WTC11 (cell line): Measurements from ENCODE around the gene PAK3. TPM values are rescaled to one million over a fixed set of nuclear protein-coding genes. Genes with fewer than 3 reads are reported as not detected.

ENCODE experiments used
- ATAC-seq: fragments of 200-7000 bp; cut with Tn5 transposase; 2 replicates; pipeline ENCODE4 v1.10.0; 2021; ENCODE audit warnings: mild to moderate bottlenecking, moderate library complexity
- CTCF ChIA-PET: fragments of 300-600 bp; sonication (Branson Sonifier 250); formaldehyde crosslinking; loops from one replicate; lab custom pipeline; 2021; ENCODE audit warnings: antibody characterized with exemption; lab: Charles Lee
- POLR2A ChIA-PET: fragments of 350-600 bp; sonication (Branson Sonifier 250); formaldehyde crosslinking; loops from one replicate; lab custom pipeline; 2021; ENCODE audit warnings: antibody characterized with exemption; lab: Charles Lee
- DNase-seq: peaks from one replicate; pipeline ENCODE4 v3.0.0; 2021; ENCODE audit warnings: low spot score
- H3K27ac Mint-ChIP-seq: 2 replicates; pipeline ENCODE4 v1.8.0; 2021; ENCODE audit warnings: mixed read lengths
- H3K27me3 Mint-ChIP-seq: 2 replicates; pipeline ENCODE4 v1.8.0; 2021; ENCODE audit warnings: low read depth, mild to moderate bottlenecking, moderate library complexity, mixed read lengths
- H3K36me3 Mint-ChIP-seq: 2 replicates; pipeline ENCODE4 v1.8.0; 2021; ENCODE audit warnings: mixed read lengths
- H3K4me1 Mint-ChIP-seq: 2 replicates; pipeline ENCODE4 v1.8.0; 2022; ENCODE audit warnings: mixed read lengths
- H3K4me3 Mint-ChIP-seq: 2 replicates; pipeline ENCODE4 v1.8.0; 2021; ENCODE audit warnings: mild to moderate bottlenecking, moderate library complexity, mixed read lengths
- H3K9me3 Mint-ChIP-seq: 2 replicates; pipeline ENCODE4 v1.8.0; 2021; ENCODE audit warnings: mixed read lengths
- AFF4 ChIP-seq: sonication (generic); formaldehyde crosslinking; IDR thresholded peaks from 2 replicates; pipeline ENCODE4 v1.8.1; 2023; ENCODE audit warnings: mild to moderate bottlenecking, missing genetic modification reagents, borderline replicate concordance
- ATF2 ChIP-seq: sonication (generic); formaldehyde crosslinking; IDR thresholded peaks from 2 replicates; pipeline ENCODE4 v1.8.1; 2022; ENCODE audit warnings: low read depth, missing genetic modification reagents, borderline replicate concordance
- CBFB ChIP-seq: sonication (generic); formaldehyde crosslinking; IDR thresholded peaks from 2 replicates; pipeline ENCODE4 v1.8.1; 2022; ENCODE audit warnings: mild to moderate bottlenecking, low read depth, missing genetic modification reagents
- CTCF ChIP-seq: fragments of 200-600 bp; IDR thresholded peaks from 2 replicates; pipeline ENCODE4 v1.8.0; 2022; ENCODE audit warnings: antibody characterized with exemption
- ERG ChIP-seq: fragments of 250-450 bp; sonication (Bioruptor Pico); IDR thresholded peaks from 2 replicates; pipeline ENCODE4 v1.8.0; 2021; ENCODE audit warnings: mild to moderate bottlenecking
- FOXP1 ChIP-seq: sonication (generic); formaldehyde crosslinking; IDR thresholded peaks from 2 replicates; pipeline ENCODE4 v1.8.0; 2022; ENCODE audit warnings: missing genetic modification reagents, mild to moderate bottlenecking, moderate library complexity, borderline replicate concordance
- FOXP4 ChIP-seq: sonication (generic); formaldehyde crosslinking; IDR thresholded peaks from 2 replicates; pipeline ENCODE4 v1.8.0; 2022; ENCODE audit warnings: mild to moderate bottlenecking, missing genetic modification reagents
- GRHL2 ChIP-seq: fragments of 250-450 bp; sonication (Bioruptor Pico); IDR thresholded peaks from 2 replicates; pipeline ENCODE4 v1.8.0; 2022; ENCODE audit warnings: mild to moderate bottlenecking, moderate library complexity; ENCODE audit not compliant: insufficient replicate concordance, severe bottlenecking
- IRF1 ChIP-seq: sonication (generic); formaldehyde crosslinking; IDR thresholded peaks from 2 replicates; pipeline ENCODE4 v1.8.0; 2023; ENCODE audit warnings: missing genetic modification reagents
- NR1H2 ChIP-seq: sonication (generic); formaldehyde crosslinking; IDR thresholded peaks from 2 replicates; pipeline ENCODE4 v1.9.0; 2021; ENCODE audit warnings: mild to moderate bottlenecking, moderate library complexity, missing genetic modification reagents
- OVOL2 ChIP-seq: fragments of 250-450 bp; sonication (Bioruptor Pico); IDR thresholded peaks from 2 replicates; pipeline ENCODE4 v1.9.0; 2021; ENCODE audit warnings: mild to moderate bottlenecking, borderline replicate concordance
- STAT6 ChIP-seq: sonication (generic); formaldehyde crosslinking; conservative IDR thresholded peaks from 2 replicates; pipeline ENCODE4 v1.8.1; 2023; ENCODE audit warnings: mild to moderate bottlenecking, low read depth, missing genetic modification reagents, moderate library complexity
- TCF7 ChIP-seq: sonication (generic); formaldehyde crosslinking; IDR thresholded peaks from 2 replicates; pipeline ENCODE4 v1.8.0; 2022; ENCODE audit warnings: mild to moderate bottlenecking, low read depth, missing genetic modification reagents, moderate library complexity
- TP53 ChIP-seq: sonication (generic); formaldehyde crosslinking; IDR thresholded peaks from 2 replicates; pipeline ENCODE4 v1.8.1; 2023; ENCODE audit warnings: mild to moderate bottlenecking, missing genetic modification reagents
- ZNF317 ChIP-seq: sonication (generic); formaldehyde crosslinking; IDR thresholded peaks from 2 replicates; pipeline ENCODE4 v1.8.1; 2023; ENCODE audit warnings: low read depth, mild to moderate bottlenecking, moderate library complexity, missing genetic modification reagents, borderline replicate concordance
- ZNF396 ChIP-seq: fragments of 250-450 bp; sonication (Bioruptor Pico); IDR thresholded peaks from 2 replicates; pipeline ENCODE4 v1.8.0; 2021; ENCODE audit warnings: mild to moderate bottlenecking, moderate library complexity, borderline replicate concordance
- ZNF416 ChIP-seq: fragments of 250-450 bp; sonication (Bioruptor Pico); IDR thresholded peaks from 2 replicates; pipeline ENCODE4 v1.9.0; 2021; ENCODE audit warnings: mild to moderate bottlenecking, inconsistent platforms
- total RNA-seq: library from RNA; stranded (reverse); gene quantifications from 3 replicates; pipeline ENCODE4 v1.2.3, GENCODE V29; 2021

Gene PAK3
- total RNA-seq, 1 experiment from 2014 or later, result 5.1 TPM

GRCh38 chrX:111244235-111244750 is 148.3 kb downstream of the PAK3 start:
- POLR2A ChIA-PET, result interaction anchor here (0.6 kb wide), 1 partner anchor 147 kb away, joined by 8 read pairs; no protein-coding TSS in a partner anchor
- no peaks in the 10 kb centered on the region; the same call in none of the 2 replicates for H3K27me3 Mint-ChIP-seq
- no peaks in the 10 kb centered on the region for H3K4me1 Mint-ChIP-seq
- peaks cover 2% of the 10 kb centered on the region for H3K9me3 Mint-ChIP-seq
- TF ChIP-seq CTCF, result peak; percentile 26; the same call in 1 of the 2 replicates
- no peak for TF ChIP-seq ZNF416
- no peak for TF ChIP-seq AFF4 (CRISPR knock-in tag)
- no peak for TF ChIP-seq NR1H2 (CRISPR knock-in tag)
- no peak overlapping the region for H3K27ac Mint-ChIP-seq
- CTCF ChIA-PET, result interaction anchor here (1.0 to 3.3 kb wide), 12 partner anchors 19 to 407 kb away, joined by 3 to 15 read pairs (median 5); no protein-coding TSS in a partner anchor
- DNase-seq (no peak), ATAC-seq (no peak)
- no peak overlapping the region for H3K4me3 Mint-ChIP-seq
- no peaks in the 10 kb centered on the region for H3K36me3 Mint-ChIP-seq

- ChIA-PET CTCF (no interaction called here), POLR2A (no interaction called here)
- no peak overlapping the region for H3K27ac Mint-ChIP-seq
- H3K27me3 Mint-ChIP-seq, result no peaks in the 10 kb centered on the region
- peaks cover 4% of the 10 kb centered on the region for H3K4me1 Mint-ChIP-seq
- no peak for DNase-seq
- no peaks in the 10 kb centered on the region for H3K36me3 Mint-ChIP-seq
- no peak for ATAC-seq
- no peak overlapping the region for H3K4me3 Mint-ChIP-seq
- TF ChIP-seq ATF2 (no peak), IRF1 (no peak), FOXP4 (no peak), FOXP1 (CRISPR knock-in tag) (no peak), TP53 (CRISPR knock-in tag) (no peak), OVOL2 (CRISPR knock-in tag) (no peak), GRHL2 (CRISPR knock-in tag) (no peak), CBFB (no peak), NR1H2 (CRISPR knock-in tag) (no peak), ZNF317 (CRISPR knock-in tag) (no peak), ZNF396 (no peak), STAT6 (CRISPR knock-in tag) (no peak), TCF7 (no peak), ERG (CRISPR knock-in tag) (no peak)
- TF ChIP-seq, all 79 proteins: peak for 0
- peaks cover 3% of the 10 kb centered on the region; the same call in 1 of the 2 replicates for H3K9me3 Mint-ChIP-seq
Measured at GRCh38 chrX:111254896-111255693, 159.1 kb downstream of the PAK3 start.
